PC-3 (cell line): ENCODE results near the gene PON1. TPM values are rescaled to one million over a fixed set of nuclear protein-coding genes. Genes with fewer than 3 reads are reported as not detected.

Experiments used
- ATAC-seq: fragments of 200-7000 bp; cut with Tn5 transposase; 2 replicates; pipeline ENCODE4 v1.9.1; 2020; ENCODE audit warnings: mild to moderate bottlenecking, moderate library complexity
- BruUV-seq: library from RNA; stranded (reverse); fragments of 400-500 nt; replicated peaks from 2 replicates; lab custom pipeline; 2021; lab: Mats Ljungman, UMichigan
- CTCF ChIA-PET: fragments of 300-600 bp; sonication (Branson Sonifier 250); formaldehyde crosslinking; loops from one replicate; lab custom pipeline; 2022; ENCODE audit warnings: antibody characterized with exemption; lab: Charles Lee
- POLR2A ChIA-PET: fragments of 300-600 bp; sonication (Branson Sonifier 250); formaldehyde crosslinking; loops from one replicate; lab custom pipeline; 2022; ENCODE audit warnings: antibody characterized with exemption; ENCODE audit not compliant: unreplicated experiment; lab: Charles Lee
- DNase-seq: peaks from one replicate; pipeline ENCODE4 v3.0.0-alpha.2; 2015
- H2AFZ ChIP-seq: fragments of 300-600 bp; sonication (generic); 2 replicates; pipeline ENCODE4 v1.6.0; 2016; ENCODE audit warnings: antibody characterized with exemption, low read length
- H3F3A ChIP-seq: fragments of 300-600 bp; sonication (generic); one replicate; pipeline ENCODE4 v1.6.0; 2017; ENCODE audit warnings: antibody characterized with exemption, low read length, control low read depth, mild to moderate bottlenecking; ENCODE audit not compliant: unreplicated experiment
- H3K27ac ChIP-seq: fragments of 300-600 bp; sonication (generic); 2 replicates; pipeline ENCODE4 v1.5.1; 2016; ENCODE audit warnings: mild to moderate bottlenecking, low read length
- H3K27me3 ChIP-seq: fragments of 300-600 bp; sonication (generic); 2 replicates; pipeline ENCODE4 v1.6.1; 2016; ENCODE audit warnings: low read length, mixed read lengths
- H3K36me3 ChIP-seq: fragments of 300-600 bp; sonication (generic); 2 replicates; pipeline ENCODE4 v1.6.1; 2016; ENCODE audit warnings: low read depth, mixed run types, low read length, mixed read lengths
- H3K4me1 ChIP-seq: fragments of 300-600 bp; sonication (generic); 2 replicates; pipeline ENCODE4 v1.5.1; 2016; ENCODE audit warnings: low read length; ENCODE audit not compliant: insufficient read depth
- H3K4me2 ChIP-seq: fragments of 300-600 bp; sonication (generic); 2 replicates; pipeline ENCODE4 v1.6.0; 2016; ENCODE audit warnings: low read length
- H3K4me3 ChIP-seq: fragments of 300-600 bp; sonication (generic); 2 replicates; pipeline ENCODE4 v1.5.1; 2016; ENCODE audit warnings: mild to moderate bottlenecking, low read length, mixed read lengths
- H3K79me2 ChIP-seq: fragments of 300-600 bp; sonication (generic); 2 replicates; pipeline ENCODE4 v1.6.1; 2017; ENCODE audit warnings: low read length, mixed read lengths
- H3K9ac ChIP-seq: fragments of 300-600 bp; sonication (generic); 2 replicates; pipeline ENCODE4 v1.6.0; 2016; ENCODE audit warnings: mild to moderate bottlenecking, low read length
- H3K9me2 ChIP-seq: fragments of 300-600 bp; sonication (generic); replicated peaks from 2 replicates; pipeline ENCODE4 v1.6.1; 2016; ENCODE audit warnings: mixed run types, low read length, mixed read lengths
- H3K9me3 ChIP-seq: fragments of 300-600 bp; sonication (generic); 2 replicates; pipeline ENCODE4 v1.6.1; 2016; ENCODE audit warnings: low read length, mixed read lengths
- H4K20me1 ChIP-seq: fragments of 300-600 bp; sonication (generic); 2 replicates; pipeline ENCODE4 v1.6.1; 2016; ENCODE audit warnings: low read length, mixed read lengths
- CTCF ChIP-seq: fragments of 300-600 bp; sonication (generic); conservative IDR thresholded peaks from 2 replicates; pipeline ENCODE4 v1.5.1; 2017; ENCODE audit warnings: antibody characterized with exemption, low read depth, mild to moderate bottlenecking, low read length
- EZH2 ChIP-seq: fragments of 300-600 bp; sonication (generic); IDR thresholded peaks from one replicate; pipeline ENCODE4 v1.6.1; 2017; ENCODE audit warnings: antibody characterized with exemption, mild to moderate bottlenecking, low read length; ENCODE audit not compliant: unreplicated experiment
- EZH2phosphoT487 ChIP-seq: fragments of 300-600 bp; sonication (generic); IDR thresholded peaks from 2 replicates; pipeline ENCODE4 v1.6.1; 2018; ENCODE audit warnings: mild to moderate bottlenecking, antibody characterized with exemption, low read length, borderline replicate concordance
- intact Hi-C: fragments of 100-400 bp; cut with micrococcal nuclease; formaldehyde crosslinking; loops from 2 replicates; pipeline ENCODE4 v1.9.0; 2023
- total RNA-seq: library from RNA; depleted of rRNA; stranded (reverse); fragments of >200 nt; gene quantifications from 2 replicates; pipeline ENCODE4 v1.2.3, GENCODE V29; 2014

Gene PON1
- total RNA-seq, 1 experiment from 2014 or later = not detected

- Histone ChIP-seq H3K27me3 (no peaks in the 10 kb centered on the region), H4K20me1 (no peaks in the 10 kb centered on the region), H3K4me2 (no peak overlapping the region), H2AFZ (no peak overlapping the region), H3K79me2 (no peaks in the 10 kb centered on the region), H3K9ac (no peak overlapping the region), H3F3A (no peaks in the 10 kb centered on the region), H3K4me1 (no peaks in the 10 kb centered on the region; the same call in 1 of the 2 replicates), H3K27ac (no peak overlapping the region), H3K4me3 (no peak overlapping the region), H3K9me2 (no peaks in the 10 kb centered on the region), H3K9me3 (no peaks in the 10 kb centered on the region), H3K36me3 (no peaks in the 10 kb centered on the region)
- DNase-seq (no peak), ATAC-seq (no peak)
- no TSS peak for BruUV-seq
- ChIA-PET POLR2A (no interaction called here), CTCF (no interaction called here)
- intact Hi-C loops = no loop called here
- TF ChIP-seq EZH2phosphoT487 = no peak
- no peak for TF ChIP-seq CTCF
- no peak for TF ChIP-seq EZH2
Observed at GRCh38 chr7:95318501-95319100, 5.7 kb downstream of the PON1 start.

GRCh38 chr7:95317966-95318365 is 6.4 kb downstream of the PON1 start:
- ChIA-PET CTCF (no interaction called here), POLR2A (interaction anchor here (0.6 kb wide), 1 partner anchor 109 kb away, joined by 13 read pairs; no protein-coding TSS in a partner anchor)
- no peak overlapping the region for H3K4me3 ChIP-seq
- no peaks in the 10 kb centered on the region for H3K9me2 ChIP-seq
- ATAC-seq (no peak), DNase-seq (no peak)
- intact Hi-C loops = no loop called here
- H4K20me1 ChIP-seq = no peaks in the 10 kb centered on the region
- no peaks in the 10 kb centered on the region for H3F3A ChIP-seq
- H3K4me2 ChIP-seq = no peak overlapping the region
- TF ChIP-seq EZH2phosphoT487 (no peak), CTCF (no peak), EZH2 (no peak)
- H3K27me3 ChIP-seq = no peaks in the 10 kb centered on the region
- no TSS peak for BruUV-seq
- no peak overlapping the region for H3K27ac ChIP-seq
- H3K9ac ChIP-seq = no peak overlapping the region
- no peaks in the 10 kb centered on the region for H3K9me3 ChIP-seq
- H2AFZ ChIP-seq = no peak overlapping the region
- no peaks in the 10 kb centered on the region for H3K4me1 ChIP-seq
- no peaks in the 10 kb centered on the region for H3K79me2 ChIP-seq
- no peaks in the 10 kb centered on the region for H3K36me3 ChIP-seq

GRCh38 chr7:95317546-95317945 is 6.8 kb downstream of the PON1 start:
- ChIA-PET CTCF (no interaction called here), POLR2A (interaction anchor here (0.6 kb wide), 1 partner anchor 110 kb away, joined by 13 read pairs; no protein-coding TSS in a partner anchor)
- H3K27ac ChIP-seq = no peak overlapping the region
- H3K36me3 ChIP-seq = no peaks in the 10 kb centered on the region
- intact Hi-C loops = no loop called here
- ATAC-seq = no peak
- no peaks in the 10 kb centered on the region for H3F3A ChIP-seq
- no peak overlapping the region for H2AFZ ChIP-seq
- no peaks in the 10 kb centered on the region for H3K9me3 ChIP-seq
- TF ChIP-seq EZH2phosphoT487 (no peak), CTCF (no peak), EZH2 (no peak)
- no peaks in the 10 kb centered on the region for H3K79me2 ChIP-seq
- no peaks in the 10 kb centered on the region for H3K27me3 ChIP-seq
- no peak overlapping the region for H3K4me2 ChIP-seq
- no peaks in the 10 kb centered on the region for H3K9me2 ChIP-seq
- no peaks in the 10 kb centered on the region for H3K4me1 ChIP-seq
- BruUV-seq = no TSS peak
- H3K9ac ChIP-seq = no peak overlapping the region
- H3K4me3 ChIP-seq = no peak overlapping the region
- DNase-seq = no peak
- no peaks in the 10 kb centered on the region for H4K20me1 ChIP-seq
